Gastroesophageal sphincter (tissue), 4 donors: ENCODE results near the gene RC3H2. TPM values are rescaled to one million over a fixed set of nuclear protein-coding genes. Genes with fewer than 3 reads are reported as not detected.
"Not testable (repeated sequence)": the region's sequence is repeated elsewhere in the genome, so short reads cannot be mapped to it uniquely, and the experiment has no call there.

Experiments used
- ATAC-seq: fragments of 150-250 bp; one replicate; pipeline ENCODE4 v1.9.1; 2016; ENCODE audit warnings: mild to moderate bottlenecking, moderate library complexity
- H3K27ac ChIP-seq, 4 donors: fragments of 200-600 bp; sonication (generic) in 3 of 4; 1 replicate in 3 of 4; 2 replicates in 1 of 4; pipeline ENCODE4 v1.5.1; 2016 to 2019
- H3K27me3 ChIP-seq: fragments of 200-600 bp; sonication (generic); one replicate; pipeline ENCODE4 v1.5.1; 2019
- H3K36me3 ChIP-seq, 2 donors: fragments of 200-600 bp; sonication (generic); one replicate each; pipeline ENCODE4 v1.5.1; 2019; ENCODE audit warnings: control low read depth in 1 of 2
- H3K4me1 ChIP-seq, 3 donors: fragments of 200-600 bp; sonication (generic); 1 replicate in 2 of 3; 2 replicates in 1 of 3; pipeline ENCODE4 v1.5.1; 2016 to 2019; ENCODE audit warnings: control low read depth in 2 of 3
- H3K4me3 ChIP-seq, 2 donors: fragments of 200-600 bp; sonication (generic); one replicate each; pipeline ENCODE4 v1.5.1; 2019; ENCODE audit warnings: mild to moderate bottlenecking in 1 of 2, moderate library complexity in 1 of 2
- H3K9me3 ChIP-seq, 3 donors: fragments of 200-600 bp; sonication (generic); one replicate each; pipeline ENCODE4 v1.5.1; 2017 to 2019; ENCODE audit warnings: control low read depth in 2 of 3
- CTCF ChIP-seq, 4 experiments: fragments of 200-600 bp in 2 of 4; fragments of 450-650 bp in 2 of 4; sonication (generic) in 1 of 4; IDR thresholded peaks; one replicate each; pipeline ENCODE4 v1.5.1; 2017 to 2019; ENCODE audit warnings: antibody characterized with exemption in 4 of 4, mild to moderate bottlenecking in 2 of 4, moderate library complexity in 2 of 4
- EP300 ChIP-seq: sonication (generic); formaldehyde crosslinking; IDR thresholded peaks from one replicate; pipeline ENCODE4 v1.6.1; 2017; ENCODE audit warnings: antibody characterized with exemption, mild to moderate bottlenecking
- POLR2A ChIP-seq, 2 donors: fragments of 450-650 bp; IDR thresholded peaks; one replicate each; pipeline ENCODE4 v1.6.1; 2017; ENCODE audit warnings: antibody characterized with exemption in 2 of 2, mild to moderate bottlenecking in 2 of 2, moderate library complexity in 1 of 2
- POLR2AphosphoS5 ChIP-seq: sonication (generic); formaldehyde crosslinking; IDR thresholded peaks from one replicate; pipeline ENCODE4 v1.6.1; 2017; ENCODE audit warnings: antibody characterized with exemption
- WGBS, 2 donors: methylation state at CpG; one replicate each; pipeline ENCODE4 v1.1.5; 2018; ENCODE audit warnings: low coverage in 1 of 2; 5-methylcytosine and 5-hydroxymethylcytosine counted together
- total RNA-seq, 4 donors: library from RNA; depleted of rRNA; stranded (reverse); fragments of >200 nt; gene quantifications; one replicate each; pipeline ENCODE4 v1.1.0, GENCODE V29; 2016

The RC3H2 gene
- total RNA-seq, 4 donors from 2014 or later = 50.6 to 70.7 (median 68.7) TPM

- no peak for TF ChIP-seq CTCF (IDR thresholded peaks at IDR 0.05)
- TF ChIP-seq EP300 = no peak
- no peak for TF ChIP-seq POLR2A (IDR thresholded peaks at IDR 0.05)
- TF ChIP-seq POLR2AphosphoS5 = no peak
- H3K27me3 ChIP-seq = no peaks in the 10 kb centered on the region
- ATAC-seq = no peak
- no peaks in the 10 kb centered on the region for H3K36me3 ChIP-seq
- H3K27ac ChIP-seq = no peak overlapping the region
- no peaks in the 10 kb centered on the region for H3K9me3 ChIP-seq
- no peaks in the 10 kb centered on the region for H3K4me1 ChIP-seq
- 49% methylated on average over 4 of the region's 4 CpGs; no CpG with 5 or more reads in 1 of the 2 donors for WGBS, 2 donors
- no peak overlapping the region for H3K4me3 ChIP-seq
These were observed 69.8 kb downstream of the RC3H2 start for GRCh38 chr9:122835313-122835731.

GRCh38 chr9:122832194-122832593 is 73.0 kb downstream of the RC3H2 start:
- H3K4me1 ChIP-seq = peaks cover 0 to 10% (median 4%) of the 10 kb centered on the region in 3 donors
- no peaks in the 10 kb centered on the region for H3K27me3 ChIP-seq
- H3K9me3 ChIP-seq = no peaks in the 10 kb centered on the region
- ATAC-seq = no peak
- H3K27ac ChIP-seq = no peak overlapping the region
- H3K36me3 ChIP-seq = no peaks in the 10 kb centered on the region
- WGBS, 2 donors = 97% methylated on average over 3 of the region's 3 CpGs; no CpG with 5 or more reads in 1 of the 2 donors
- TF ChIP-seq CTCF (IDR thresholded peaks at IDR 0.05) = no peak
- TF ChIP-seq POLR2AphosphoS5 = no peak
- no peak for TF ChIP-seq POLR2A (IDR thresholded peaks at IDR 0.05)
- no peak for TF ChIP-seq EP300
- H3K4me3 ChIP-seq = no peak overlapping the region

GRCh38 chr9:122828965-122829284 is 76.2 kb downstream of the RC3H2 start:
- H3K4me3 ChIP-seq = peak overlapping the region; percentile 52 to 66
- peaks cover 0 to 41% (median 14%) of the 10 kb centered on the region in 3 donors for H3K4me1 ChIP-seq
- H3K27ac ChIP-seq = peak overlapping the region; percentile 75 to 99 (median 94)
- ATAC-seq, H3K9me3 ChIP-seq, H3K27me3 ChIP-seq: not testable (repeated sequence)
- 66 to 99% methylated on average over 10 to 16 of the region's 18 CpGs for WGBS, 2 donors
- H3K36me3 ChIP-seq = peaks cover 0 to 21% of the 10 kb centered on the region in 2 donors

- Histone ChIP-seq H3K36me3 (peaks cover 0 to 32% of the 10 kb centered on the region in 2 donors), H3K27ac (peak overlapping the region; percentile 75 to 99 (median 94)), H3K4me3 (peak overlapping the region; percentile 52 to 66), H3K4me1 (peaks cover 0 to 50% (median 14%) of the 10 kb centered on the region in 3 donors), H3K27me3 (no peaks in the 10 kb centered on the region), H3K9me3 (no peaks in the 10 kb centered on the region)
- TF ChIP-seq CTCF (IDR thresholded peaks at IDR 0.05) (peak in 1 of 4 experiments; percentile 6), POLR2A (IDR thresholded peaks at IDR 0.05) (no peak)
- ATAC-seq = peak; percentile 16
- 0% methylated on average over 5 to 7 of the region's 8 CpGs for WGBS, 2 donors
These were observed 77.4 kb downstream of the RC3H2 start for GRCh38 chr9:122827761-122828093.

- no peak overlapping the region for H3K27ac ChIP-seq
- peaks cover 0 to 70% of the 10 kb centered on the region in 2 donors for H3K36me3 ChIP-seq
- TF ChIP-seq EP300 (no peak), POLR2A (IDR thresholded peaks at IDR 0.05) (no peak), POLR2AphosphoS5 (no peak), CTCF (IDR thresholded peaks at IDR 0.05) (no peak)
- H3K4me3 ChIP-seq = no peak overlapping the region
- H3K9me3 ChIP-seq = no peaks in the 10 kb centered on the region
- H3K4me1 ChIP-seq = peaks cover 0 to 79% (median 17%) of the 10 kb centered on the region in 3 donors
- no peak for ATAC-seq
- no peaks in the 10 kb centered on the region for H3K27me3 ChIP-seq
- WGBS, 2 donors = 96% methylated on average over 4 of the region's 4 CpGs; no CpG with 5 or more reads in 1 of the 2 donors
These were observed 82.2 kb downstream of the RC3H2 start for GRCh38 chr9:122822938-122823337.
